T-helper 2 cell (primary cell): Measurements from ENCODE around the gene RPS25.
"Not testable (repeated sequence)": the region's sequence is repeated elsewhere in the genome, so short reads cannot be mapped to it uniquely, and the experiment has no call there.

Experiments
- DNase-seq, 5 experiments: peaks; one replicate each; pipeline versions ENCODE4 v3.0.0 to v3.0.0-alpha.2; 2012 to 2022

RPS25 gene

DNA sequence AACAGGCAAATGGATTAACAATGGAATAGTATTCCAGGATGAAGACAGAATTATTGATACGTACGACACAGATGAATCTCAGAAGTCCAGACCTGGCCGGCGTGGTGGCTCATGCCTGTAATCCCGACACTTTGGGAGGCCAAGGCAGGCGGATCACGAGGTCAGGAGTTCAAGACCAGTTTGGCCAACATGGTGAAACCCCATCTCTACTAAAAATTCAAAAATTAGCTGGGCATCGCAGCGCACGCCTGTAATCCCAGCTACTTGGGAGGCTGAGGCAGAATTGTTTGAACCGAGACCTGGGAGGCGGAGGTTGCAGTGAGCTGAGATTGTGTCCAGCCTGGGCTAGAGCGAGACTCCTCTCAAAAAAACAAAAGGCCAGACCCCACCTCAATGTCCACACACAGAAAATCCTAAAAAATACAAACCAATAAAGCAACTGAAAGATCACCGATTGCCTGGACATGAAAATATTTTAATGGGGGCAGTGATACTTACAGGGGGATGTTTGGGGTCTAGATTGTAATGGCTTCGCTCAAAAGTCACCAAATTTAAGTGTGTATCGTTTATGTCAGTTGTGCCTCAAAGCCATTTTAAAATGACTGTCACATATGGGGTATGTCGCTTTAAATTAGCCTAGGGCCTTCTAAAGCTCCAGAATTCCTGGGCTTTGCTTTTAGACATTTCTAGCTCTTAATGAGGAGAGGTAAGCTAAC lies 3.8 kb downstream of the RPS25 start:
- DNase-seq, result no peak

GRCh38 chr11:119012629-119013170 lies 5.4 kb downstream of the RPS25 start:
- no peak for DNase-seq

- DNase-seq, result no peak
Observed at GRCh38 chr11:119011476-119012053, 6.6 kb downstream of the RPS25 start.

DNA sequence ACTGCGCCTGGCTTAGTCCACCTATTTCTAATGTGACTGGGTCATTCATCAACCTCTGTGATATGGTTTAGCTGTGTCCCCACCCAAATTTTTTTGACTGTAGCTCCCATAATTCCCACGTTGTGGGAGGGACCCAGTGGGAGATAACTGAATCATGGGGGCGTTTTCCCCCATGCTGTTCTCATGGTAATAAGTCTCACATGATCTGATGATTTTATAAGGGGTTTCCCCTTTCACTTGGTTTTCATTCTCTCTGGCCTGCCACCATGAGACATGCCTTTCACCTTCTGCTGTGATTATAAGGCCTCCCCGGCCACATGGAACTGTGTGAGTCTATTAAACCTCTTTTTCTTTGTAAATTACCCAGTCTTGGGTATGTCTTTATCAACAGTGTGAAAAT lies 11.5 kb downstream of the RPS25 start:
- no peak for DNase-seq

DNA sequence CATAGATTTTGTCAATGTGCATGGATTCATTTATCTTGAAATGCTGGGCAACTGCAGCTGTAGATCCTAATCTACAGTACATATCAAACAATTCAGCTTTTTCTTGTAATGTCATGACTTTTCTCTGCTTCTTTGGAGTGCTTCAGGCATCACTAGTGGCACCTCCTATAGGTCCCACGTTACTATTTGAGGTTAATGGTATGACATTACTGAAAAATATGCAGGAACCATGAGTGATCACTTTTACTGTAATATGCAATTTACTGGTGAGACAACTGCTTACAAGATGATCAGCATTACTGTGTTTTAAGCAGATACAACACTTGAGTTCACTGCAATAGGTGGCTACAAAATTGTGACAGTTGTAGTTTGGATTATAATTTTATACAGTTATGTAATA lies 17.2 kb downstream of the RPS25 start:
- DNase-seq, result no peak

- DNase-seq, result no peak
Observed at GRCh38 chr11:118998822-118999221, 19.3 kb downstream of the RPS25 start.

GRCh38 chr11:118998388-118998717 lies 19.8 kb downstream of the RPS25 start:
- DNase-seq, result no peak

DNA sequence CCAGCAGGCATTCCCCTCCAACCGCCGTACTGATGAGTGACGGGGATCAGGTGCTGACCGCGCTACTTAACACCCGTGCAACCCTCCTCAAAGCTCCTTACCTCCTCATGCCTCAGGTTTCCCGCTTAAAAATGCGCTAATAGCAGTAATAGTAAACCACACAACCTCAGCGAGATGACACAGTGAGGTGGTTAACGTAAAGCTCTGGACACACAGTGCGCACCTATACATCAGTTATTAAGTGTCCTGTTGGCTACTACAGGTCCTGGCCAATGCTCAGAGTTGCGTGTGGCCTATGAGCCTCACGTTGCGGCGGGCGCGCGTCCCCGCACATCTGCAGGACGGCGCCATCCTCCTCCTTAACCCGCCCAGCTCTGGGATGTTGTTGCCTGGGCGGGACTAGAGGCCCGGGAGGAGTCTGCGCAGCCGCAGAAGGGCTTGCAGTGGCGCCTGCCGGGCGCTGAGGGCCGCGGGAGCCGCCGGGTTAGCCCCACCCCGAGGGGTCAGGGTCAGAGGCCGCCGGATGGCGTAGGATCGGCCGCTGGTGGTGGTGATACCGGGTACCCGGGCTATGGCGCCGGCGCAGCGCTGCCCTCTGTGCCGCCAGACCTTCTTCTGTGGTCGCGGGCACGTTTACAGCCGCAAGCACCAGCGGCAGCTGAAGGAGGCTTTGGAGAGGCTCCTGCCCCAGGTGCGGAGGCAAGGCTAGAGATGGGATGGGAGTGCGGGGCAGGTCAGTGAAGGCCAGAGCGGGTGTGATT lies 20.3 kb downstream of the RPS25 start, which contains the start of gene CENATAC:
Gene CENATAC, plus strand, starts transcription at position 512 of the 761 bp plus-strand sequence. Its CDS starts 60 bp downstream, at position 572.
- peak; percentile 93 to 96 (median 94) for DNase-seq

- DNase-seq, result peak in 4 of 5 experiments; percentile 19 to 76 (median 30)
Observed at GRCh38 chr11:118996926-118997626, 21.1 kb downstream of the RPS25 start.

DNA sequence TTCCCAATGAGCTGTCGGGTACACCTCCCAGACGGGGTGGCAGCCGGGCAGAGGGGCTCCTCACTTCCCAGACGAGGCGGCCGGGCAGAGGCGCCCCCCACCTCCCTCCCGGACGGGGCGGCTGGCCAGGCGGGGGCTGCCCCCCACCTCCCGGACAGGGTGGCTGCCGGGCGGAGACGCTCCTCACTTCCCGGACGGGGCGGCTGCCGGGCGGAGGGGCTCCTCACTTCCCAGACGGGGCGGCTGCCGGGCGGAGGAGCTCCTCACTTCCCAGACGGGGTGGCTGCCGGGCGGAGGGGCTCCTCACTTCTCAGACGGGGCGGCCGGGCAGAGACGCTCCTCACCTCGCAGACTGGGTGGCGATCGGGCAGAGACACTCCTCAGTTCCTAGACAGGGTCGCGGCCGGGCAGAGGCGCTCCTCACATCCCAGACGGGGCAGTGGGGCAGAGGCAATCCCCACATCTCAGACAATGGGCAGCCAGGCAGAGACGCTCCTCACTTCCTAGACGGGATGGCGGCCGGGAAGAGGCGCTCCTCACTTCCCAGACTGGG lies 26.6 kb downstream of the RPS25 start:
- not testable (repeated sequence) for DNase-seq

- DNase-seq, result no peak
Observed at GRCh38 chr11:118988280-118988679, 29.9 kb downstream of the RPS25 start.

DNA sequence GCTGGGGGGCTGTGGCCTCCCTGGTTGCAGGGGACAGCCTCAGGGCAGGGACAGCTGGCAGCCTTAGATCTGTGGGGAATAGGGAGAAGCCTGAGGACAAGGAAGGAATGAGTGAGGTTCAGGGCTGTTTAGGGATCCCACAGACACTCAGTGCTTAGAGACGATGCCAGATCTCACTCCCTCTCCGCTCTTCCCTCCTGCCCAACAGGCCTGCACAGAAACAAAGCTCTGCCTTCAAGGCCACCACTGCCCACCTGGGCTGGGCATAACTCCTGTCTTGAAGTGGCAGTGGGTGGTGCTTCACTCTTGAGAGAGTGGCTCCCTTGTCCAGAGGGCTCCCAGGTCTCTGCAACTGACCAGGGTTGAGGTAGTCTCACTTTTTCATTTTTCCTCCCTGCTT lies 33.3 kb downstream of the RPS25 start:
- no peak for DNase-seq

GRCh38 chr11:118984337-118984736 lies 33.8 kb downstream of the RPS25 start:
- not testable (repeated sequence) for DNase-seq

- DNase-seq, result no peak
Observed at GRCh38 chr11:118980191-118980881, 37.8 kb downstream of the RPS25 start.

DNA sequence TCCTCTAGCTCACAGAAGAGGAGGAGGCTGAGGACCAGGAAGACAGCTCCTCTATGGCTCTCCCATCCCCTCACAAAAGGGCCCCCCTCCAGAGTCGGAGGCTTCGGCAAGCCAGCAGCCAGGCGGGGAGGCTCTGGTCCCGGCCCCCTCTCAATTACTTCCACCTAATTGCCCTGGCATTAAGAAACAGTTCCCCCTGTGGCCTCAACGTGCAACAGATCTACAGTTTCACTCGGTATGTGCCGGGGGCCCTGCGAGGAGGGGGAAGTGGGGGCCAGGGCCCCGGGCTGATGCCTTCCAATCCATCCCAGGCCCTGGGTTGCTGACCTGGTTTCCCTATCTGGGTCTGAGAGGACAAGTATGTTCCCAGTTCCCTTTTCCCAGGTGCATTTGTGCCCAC lies 38.7 kb downstream of the RPS25 start:
- no peak for DNase-seq

- DNase-seq, result no peak
Observed at GRCh38 chr11:118975771-118976709, 42.1 kb downstream of the RPS25 start.

- DNase-seq, result no peak
Observed at GRCh38 chr11:118973985-118974384, 44.2 kb downstream of the RPS25 start.

DNA sequence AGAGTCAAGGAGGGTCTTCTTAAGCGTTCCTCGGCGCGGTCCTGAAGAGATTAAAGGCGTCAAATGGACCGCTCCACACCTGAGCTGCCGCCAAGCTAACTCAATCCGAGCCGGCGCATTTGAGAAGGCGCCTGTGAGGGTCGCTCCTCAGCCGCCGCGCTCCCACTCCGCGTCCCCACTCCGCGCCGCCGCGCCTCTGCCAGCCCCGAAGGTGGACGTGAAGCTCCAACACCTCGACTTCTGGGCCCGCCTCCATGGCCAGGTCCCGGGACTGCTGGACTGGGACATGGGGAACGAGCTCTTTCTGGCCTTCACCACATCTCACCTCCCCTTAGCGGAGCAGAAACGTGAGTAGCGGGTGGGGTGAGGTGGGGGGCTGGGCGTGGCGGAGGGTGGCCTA lies 46.5 kb downstream of the RPS25 start, which contains the start of gene FOXR1:
Gene FOXR1, plus strand, starts transcription at position 116 of the 400 bp plus-strand sequence. Its CDS starts 171 bp downstream, at position 287.
- DNase-seq, result no peak

DNA sequence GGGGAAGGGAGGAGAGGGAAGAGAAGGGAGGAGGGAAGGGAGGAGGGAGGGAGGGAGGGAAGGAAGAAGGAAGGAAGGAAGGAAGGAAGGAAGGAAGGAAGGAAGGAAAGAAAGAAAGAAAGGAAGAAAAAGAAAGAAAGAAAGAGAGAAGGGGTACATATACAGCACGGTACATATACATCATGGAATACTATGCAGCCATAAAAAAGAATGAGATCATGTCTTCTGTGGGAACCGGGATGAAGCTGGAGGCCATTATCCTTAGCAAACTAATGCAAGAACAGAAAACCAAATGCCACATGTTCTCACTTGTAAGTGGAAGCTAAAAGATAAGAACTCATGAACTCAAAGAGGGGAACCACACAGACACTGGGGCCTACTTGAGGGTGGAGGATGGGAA lies 48.6 kb downstream of the RPS25 start:
- not testable (repeated sequence) for DNase-seq
